HL-60 (cell line): ENCODE measurements around the gene LMLN.
A peak's percentile ranks its signal among the peaks of the same experiment; 100 is the strongest.

Experiments used
- DNase-seq, 2 experiments: peaks; one replicate each; pipeline ENCODE4 v3.0.0-alpha.2; 2010 to 2020; ENCODE audit warnings: low read depth in 1 of 2, low spot score in 1 of 2
- H3K27ac ChIP-seq: fragments of 250-450 bp; sonication (Bioruptor Pico); replicated peaks from 2 replicates; pipeline ENCODE4 v1.5.1; 2020; ENCODE audit warnings: mild to moderate bottlenecking, moderate library complexity
- H3K27me3 ChIP-seq: fragments of 250-450 bp; sonication (Bioruptor Pico); 2 replicates; pipeline ENCODE4 v1.5.1; 2021; ENCODE audit warnings: mild to moderate bottlenecking, moderate library complexity; ENCODE audit not compliant: insufficient read depth, poor library complexity, severe bottlenecking
- H3K4me3 ChIP-seq: replicated peaks from 2 replicates; pipeline ENCODE4 v1.5.1; 2011; ENCODE audit warnings: mild to moderate bottlenecking, control low read depth, low read length; ENCODE audit not compliant: insufficient read depth
- GABPA ChIP-seq: IDR thresholded peaks from 2 replicates; pipeline ENCODE4 v1.6.1; 2012; ENCODE audit warnings: low read depth
- POLR2AphosphoS5 ChIP-seq: IDR thresholded peaks from 2 replicates; pipeline ENCODE4 v1.6.1; 2012; ENCODE audit warnings: low read depth
- SPI1 ChIP-seq: IDR thresholded peaks from 2 replicates; pipeline ENCODE4 v1.6.1; 2012; ENCODE audit warnings: low read depth, mild to moderate bottlenecking, borderline replicate concordance
- TF ChIP-seq, protein P1 (sequence below): IDR thresholded peaks from one replicate; pipeline ENCODE4 v1.5.1; 2011; ENCODE audit warnings: low read length, control low read depth, inconsistent platforms; ENCODE audit not compliant: insufficient read depth
- TF ChIP-seq, protein P2 (sequence below): IDR thresholded peaks from 2 replicates; pipeline ENCODE4 v1.6.1; 2012; ENCODE audit warnings: low read depth; ENCODE audit not compliant: insufficient replicate concordance

Gene LMLN

DNA sequence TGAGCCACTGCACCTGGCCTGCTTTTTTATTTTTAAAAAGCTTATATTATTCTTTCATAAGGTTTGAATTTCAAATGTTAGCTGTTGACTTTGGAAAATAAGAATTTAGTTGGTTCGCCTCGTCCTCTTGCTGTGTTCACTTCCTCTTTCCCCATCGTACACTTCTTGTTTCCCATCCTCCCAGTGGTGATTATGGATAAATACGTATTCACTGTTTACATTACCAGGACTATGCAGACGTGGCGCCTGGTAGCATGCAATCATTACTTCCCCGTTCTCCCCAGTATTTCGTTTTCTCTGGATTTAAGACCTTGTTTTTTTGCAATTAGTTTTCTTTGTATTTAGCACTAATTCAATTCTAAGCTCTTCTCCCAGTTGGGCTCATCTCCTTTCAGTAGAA lies 70.1 kb downstream of the LMLN start:
- Histone ChIP-seq H3K27me3 (no peaks in the 10 kb centered on the region), H3K27ac (peak overlapping the region; percentile 52), H3K4me3 (no peak overlapping the region)
- TF ChIP-seq, protein P1, sequence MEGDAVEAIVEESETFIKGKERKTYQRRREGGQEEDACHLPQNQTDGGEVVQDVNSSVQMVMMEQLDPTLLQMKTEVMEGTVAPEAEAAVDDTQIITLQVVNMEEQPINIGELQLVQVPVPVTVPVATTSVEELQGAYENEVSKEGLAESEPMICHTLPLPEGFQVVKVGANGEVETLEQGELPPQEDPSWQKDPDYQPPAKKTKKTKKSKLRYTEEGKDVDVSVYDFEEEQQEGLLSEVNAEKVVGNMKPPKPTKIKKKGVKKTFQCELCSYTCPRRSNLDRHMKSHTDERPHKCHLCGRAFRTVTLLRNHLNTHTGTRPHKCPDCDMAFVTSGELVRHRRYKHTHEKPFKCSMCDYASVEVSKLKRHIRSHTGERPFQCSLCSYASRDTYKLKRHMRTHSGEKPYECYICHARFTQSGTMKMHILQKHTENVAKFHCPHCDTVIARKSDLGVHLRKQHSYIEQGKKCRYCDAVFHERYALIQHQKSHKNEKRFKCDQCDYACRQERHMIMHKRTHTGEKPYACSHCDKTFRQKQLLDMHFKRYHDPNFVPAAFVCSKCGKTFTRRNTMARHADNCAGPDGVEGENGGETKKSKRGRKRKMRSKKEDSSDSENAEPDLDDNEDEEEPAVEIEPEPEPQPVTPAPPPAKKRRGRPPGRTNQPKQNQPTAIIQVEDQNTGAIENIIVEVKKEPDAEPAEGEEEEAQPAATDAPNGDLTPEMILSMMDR, result no peak
- TF ChIP-seq GABPA (no peak), SPI1 (peak; percentile 98)
- peak; percentile 28 to 62 for DNase-seq

DNA sequence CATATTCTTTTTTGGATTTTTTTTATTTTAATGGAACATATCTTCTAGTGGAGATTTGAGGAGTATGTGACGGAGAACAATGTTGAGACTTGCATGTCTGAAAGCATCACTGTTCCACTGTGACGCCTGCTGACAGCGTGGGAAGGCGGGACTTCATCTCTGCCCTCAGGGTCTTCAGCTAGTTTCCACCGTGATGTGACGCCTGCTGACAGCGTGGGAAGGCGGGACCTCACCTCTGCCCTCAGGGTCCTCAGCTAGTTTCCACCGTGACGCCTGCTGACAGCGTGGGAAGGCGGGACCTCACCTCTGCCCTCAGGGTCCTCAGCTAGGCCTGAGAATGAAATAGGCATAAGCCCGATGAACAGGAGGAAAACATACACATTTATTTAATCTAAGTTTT lies 70.7 kb downstream of the LMLN start:
- Histone ChIP-seq H3K27ac (no peak overlapping the region), H3K27me3 (no peaks in the 10 kb centered on the region), H3K4me3 (no peak overlapping the region)
- TF ChIP-seq SPI1 (no peak), GABPA (no peak), POLR2AphosphoS5 (no peak)
- TF ChIP-seq, protein P2, sequence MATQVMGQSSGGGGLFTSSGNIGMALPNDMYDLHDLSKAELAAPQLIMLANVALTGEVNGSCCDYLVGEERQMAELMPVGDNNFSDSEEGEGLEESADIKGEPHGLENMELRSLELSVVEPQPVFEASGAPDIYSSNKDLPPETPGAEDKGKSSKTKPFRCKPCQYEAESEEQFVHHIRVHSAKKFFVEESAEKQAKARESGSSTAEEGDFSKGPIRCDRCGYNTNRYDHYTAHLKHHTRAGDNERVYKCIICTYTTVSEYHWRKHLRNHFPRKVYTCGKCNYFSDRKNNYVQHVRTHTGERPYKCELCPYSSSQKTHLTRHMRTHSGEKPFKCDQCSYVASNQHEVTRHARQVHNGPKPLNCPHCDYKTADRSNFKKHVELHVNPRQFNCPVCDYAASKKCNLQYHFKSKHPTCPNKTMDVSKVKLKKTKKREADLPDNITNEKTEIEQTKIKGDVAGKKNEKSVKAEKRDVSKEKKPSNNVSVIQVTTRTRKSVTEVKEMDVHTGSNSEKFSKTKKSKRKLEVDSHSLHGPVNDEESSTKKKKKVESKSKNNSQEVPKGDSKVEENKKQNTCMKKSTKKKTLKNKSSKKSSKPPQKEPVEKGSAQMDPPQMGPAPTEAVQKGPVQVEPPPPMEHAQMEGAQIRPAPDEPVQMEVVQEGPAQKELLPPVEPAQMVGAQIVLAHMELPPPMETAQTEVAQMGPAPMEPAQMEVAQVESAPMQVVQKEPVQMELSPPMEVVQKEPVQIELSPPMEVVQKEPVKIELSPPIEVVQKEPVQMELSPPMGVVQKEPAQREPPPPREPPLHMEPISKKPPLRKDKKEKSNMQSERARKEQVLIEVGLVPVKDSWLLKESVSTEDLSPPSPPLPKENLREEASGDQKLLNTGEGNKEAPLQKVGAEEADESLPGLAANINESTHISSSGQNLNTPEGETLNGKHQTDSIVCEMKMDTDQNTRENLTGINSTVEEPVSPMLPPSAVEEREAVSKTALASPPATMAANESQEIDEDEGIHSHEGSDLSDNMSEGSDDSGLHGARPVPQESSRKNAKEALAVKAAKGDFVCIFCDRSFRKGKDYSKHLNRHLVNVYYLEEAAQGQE, result no peak
- TF ChIP-seq, protein P1, result no peak
- no peak for DNase-seq

DNA sequence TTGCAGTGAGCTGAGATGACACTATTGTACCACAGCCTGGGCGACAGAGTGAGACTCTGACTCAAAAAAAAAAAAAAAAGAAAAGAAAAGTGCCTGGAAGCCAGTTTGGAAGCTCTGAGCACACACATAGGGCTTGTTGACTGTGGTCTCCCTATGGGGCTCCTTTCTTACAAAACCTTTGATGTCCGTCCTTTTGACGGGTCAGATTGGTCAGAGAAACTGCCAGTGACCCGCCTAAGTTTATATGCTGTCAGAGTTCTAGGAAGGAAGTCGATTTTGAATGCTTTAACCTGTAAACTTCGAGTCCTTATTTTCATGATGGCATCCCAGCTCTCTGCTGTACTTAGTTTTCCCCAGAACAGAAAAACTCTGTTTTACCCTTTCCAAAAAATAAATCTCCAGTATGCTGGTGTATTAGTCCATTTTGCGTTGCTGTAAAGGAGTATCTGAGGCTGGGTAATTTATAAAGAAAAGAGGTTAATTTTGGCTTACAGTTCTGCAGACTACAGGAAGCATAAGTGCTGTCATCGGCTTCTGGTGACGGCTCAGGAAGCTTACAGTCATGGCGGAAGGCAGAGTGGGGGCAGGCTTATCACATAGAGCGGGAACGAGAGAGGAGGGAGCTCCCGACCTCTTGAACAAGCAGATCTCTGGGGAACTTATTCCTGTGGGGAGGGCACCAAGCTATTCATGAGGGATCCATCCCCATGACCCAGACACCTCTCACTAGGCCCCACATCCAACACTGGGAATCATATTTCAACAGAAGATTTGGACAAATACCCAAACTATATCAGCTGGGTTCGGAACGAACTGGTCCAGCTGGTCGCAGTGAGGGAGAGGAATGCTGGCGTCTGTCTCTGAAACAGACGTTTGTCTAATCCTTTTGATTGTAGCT lies 72.3 kb downstream of the LMLN start:
- H3K27ac ChIP-seq, result no peak overlapping the region
- no peaks in the 10 kb centered on the region for H3K27me3 ChIP-seq
- H3K4me3 ChIP-seq, result no peak overlapping the region
- TF ChIP-seq, protein P1, result no peak
- TF ChIP-seq POLR2AphosphoS5, result no peak
- no peak for TF ChIP-seq GABPA
- TF ChIP-seq SPI1, result no peak
- TF ChIP-seq, protein P2, result no peak
- DNase-seq, result no peak

DNA sequence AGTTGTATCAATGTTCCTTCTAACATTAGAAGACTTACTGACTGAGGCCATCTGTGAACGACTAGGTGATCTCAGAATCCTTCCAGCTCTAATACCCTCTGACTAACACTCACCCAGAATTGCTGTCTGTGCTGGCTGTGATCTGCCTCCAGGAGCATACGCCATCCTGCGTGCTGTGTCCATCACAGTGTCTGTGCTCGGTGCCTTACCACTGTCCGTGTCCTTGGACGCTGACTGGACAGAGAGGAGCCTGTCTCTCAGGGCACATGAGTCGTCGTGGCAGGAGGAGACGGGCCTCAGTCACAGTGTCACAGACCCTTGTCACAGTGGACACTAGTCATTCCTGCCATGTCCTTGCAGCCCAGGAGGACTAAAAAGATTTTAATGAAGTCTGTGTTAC lies 83.1 kb downstream of the LMLN start:
- no peak overlapping the region for H3K27ac ChIP-seq
- no peak overlapping the region for H3K4me3 ChIP-seq

More for the DNA sequence above, 83.1 kb downstream of the LMLN start:
- no peaks in the 10 kb centered on the region for H3K27me3 ChIP-seq
- TF ChIP-seq, protein P1, result no peak
- no peak for TF ChIP-seq POLR2AphosphoS5
- TF ChIP-seq, protein P2, result no peak
- TF ChIP-seq SPI1, result no peak
- no peak for TF ChIP-seq GABPA
- DNase-seq, result no peak
